HG03432 (cell line): ENCODE data around the gene RAPGEF4.

Experiments used
- ATAC-seq: cut with Tn5 transposase; IDR thresholded peaks from one replicate; pipeline ENCODE4 v1.9.1; 2021; ENCODE audit warnings: mild to moderate bottlenecking, moderate library complexity; ENCODE audit not compliant: unreplicated experiment

RAPGEF4 gene

GRCh38 chr2:172894689-172895387 lies 159.2 kb downstream of the RAPGEF4 start:
- ATAC-seq = no peak

- no peak for ATAC-seq
Observed at GRCh38 chr2:172896661-172897081, 161.0 kb downstream of the RAPGEF4 start.

GRCh38 chr2:172900871-172901270 lies 165.2 kb downstream of the RAPGEF4 start:
- no peak for ATAC-seq

GRCh38 chr2:172901913-172902312 lies 166.3 kb downstream of the RAPGEF4 start:
- ATAC-seq = no peak

- ATAC-seq = no peak
Observed at GRCh38 chr2:172904236-172904635, 168.6 kb downstream of the RAPGEF4 start.

GRCh38 chr2:172905937-172906811 lies 170.5 kb downstream of the RAPGEF4 start:
- no peak for ATAC-seq

- ATAC-seq = no peak
Observed at GRCh38 chr2:172908275-172908674, 172.6 kb downstream of the RAPGEF4 start.

- peak; percentile 56 for ATAC-seq
Observed at GRCh38 chr2:172909454-172909853, 173.8 kb downstream of the RAPGEF4 start.

- ATAC-seq = no peak
Observed at GRCh38 chr2:172912266-172912665, 176.6 kb downstream of the RAPGEF4 start.

GRCh38 chr2:172914341-172915008 lies 178.8 kb downstream of the RAPGEF4 start:
- ATAC-seq = no peak

GRCh38 chr2:172917716-172918115 lies 182.1 kb downstream of the RAPGEF4 start:
- ATAC-seq = no peak

- ATAC-seq = peak; percentile 82
Observed at GRCh38 chr2:172919732-172920131, 184.1 kb downstream of the RAPGEF4 start.

- no peak for ATAC-seq
Observed at GRCh38 chr2:172921532-172922236, 186.0 kb downstream of the RAPGEF4 start.

- ATAC-seq = no peak
Observed at GRCh38 chr2:172922306-172922705, 186.7 kb downstream of the RAPGEF4 start.

GRCh38 chr2:172922815-172923214 lies 187.2 kb downstream of the RAPGEF4 start:
- ATAC-seq = no peak

GRCh38 chr2:172924097-172924660 lies 188.5 kb downstream of the RAPGEF4 start:
- ATAC-seq = no peak

GRCh38 chr2:172925600-172925999 lies 190.0 kb downstream of the RAPGEF4 start:
- no peak for ATAC-seq

- no peak for ATAC-seq
Observed at GRCh38 chr2:172926785-172927640, 191.4 kb downstream of the RAPGEF4 start.

- no peak for ATAC-seq
Observed at GRCh38 chr2:172927641-172928357, 192.2 kb downstream of the RAPGEF4 start.
